HCT116 (cell line): ENCODE measurements around the gene DNAJB1. TPM values are rescaled to one million over a fixed set of nuclear protein-coding genes. Genes with fewer than 3 reads are reported as not detected.

Experiments used
- ATAC-seq: fragments of 200-7000 bp; cut with Tn5 transposase; 2 replicates; pipeline ENCODE4 v1.9.1; 2020; ENCODE audit warnings: mild to moderate bottlenecking, moderate library complexity
- BruUV-seq: library from RNA; stranded (reverse); fragments of 400-500 nt; replicated peaks from 2 replicates; lab custom pipeline; 2021; lab: Mats Ljungman, UMichigan
- CTCF ChIA-PET: fragments of 300-600 bp; sonication (Branson Sonifier 250); formaldehyde crosslinking; loops from one replicate; lab custom pipeline; 2021; ENCODE audit warnings: antibody characterized with exemption; lab: Charles Lee
- POLR2A ChIA-PET: fragments of 300-600, 350-600 bp; sonication (Branson Sonifier 250); formaldehyde crosslinking; loops from one replicate; lab custom pipeline; 2021; ENCODE audit warnings: antibody characterized with exemption; lab: Charles Lee
- RAD21 ChIA-PET, 2 experiments: fragments of 300-600 bp; sonication (Branson Sonifier 250); formaldehyde crosslinking; loops; one replicate each; lab custom pipeline; 2023; ENCODE audit warnings: low total read pairs in 2 of 2; ENCODE audit not compliant: uncharacterized antibody in 2 of 2, unreplicated experiment in 2 of 2, low non-redundant PET in 1 of 2; lab: Charles Lee
- DNase-seq: peaks from one replicate; pipeline ENCODE4 v3.0.0-alpha.2; 2010; ENCODE audit warnings: low read depth, low spot score
- H2AFZ ChIP-seq: fragments of 200-600 bp; shearing (Covaris generic), sonication (generic); 2 replicates; pipeline ENCODE4 v1.6.1; 2017; ENCODE audit warnings: low read depth, mixed run types, mixed read lengths, antibody characterized with exemption, low read length; ENCODE audit not compliant: poor library complexity, severe bottlenecking
- H3K27ac ChIP-seq: 2 replicates; pipeline ENCODE4 v1.5.1; 2012; ENCODE audit warnings: low read depth, low read length
- H3K27me3 ChIP-seq: fragments of 200-600 bp; sonication (generic); 2 replicates; pipeline ENCODE4 v1.6.1; 2016; ENCODE audit warnings: mixed run types, low read length, mixed read lengths; ENCODE audit not compliant: insufficient read depth
- H3K36me3 ChIP-seq, 2 experiments: fragments of 200-500 bp in 1 of 2; fragments of 200-600 bp in 1 of 2; sonication (Bioruptor generic) in 1 of 2; sonication (generic) in 1 of 2; 2 replicates each; pipeline versions ENCODE4 v1.5.1 to v1.6.1; 2014 to 2016; ENCODE audit warnings: low read length in 2 of 2, inconsistent platforms in 1 of 2, mixed read lengths in 1 of 2, mixed run types in 1 of 2; ENCODE audit not compliant: insufficient read depth in 2 of 2, control insufficient read depth in 1 of 2
- H3K4me1 ChIP-seq, 2 experiments: fragments of 200-600 bp in 1 of 2; sonication (generic) in 1 of 2; 2 replicates each; pipeline versions ENCODE4 v1.5.1 to v1.6.1; 2012 to 2017; ENCODE audit warnings: low read length in 2 of 2, inconsistent platforms in 1 of 2, mild to moderate bottlenecking in 1 of 2, mixed read lengths in 1 of 2, mixed run types in 1 of 2, moderate library complexity in 1 of 2; ENCODE audit not compliant: insufficient read depth in 2 of 2, control insufficient read depth in 1 of 2
- H3K4me2 ChIP-seq: fragments of 200-600 bp; sonication (generic); 2 replicates; pipeline ENCODE4 v1.6.1; 2017; ENCODE audit warnings: mixed run types, low read length, mixed read lengths
- H3K4me3 ChIP-seq, 2 experiments: fragments of 200-600 bp in 1 of 2; sonication (generic) in 1 of 2; replicated peaks in 1 of 2; 2 replicates each; pipeline ENCODE4 v1.5.1; 2011 to 2016; ENCODE audit warnings: low read length in 2 of 2, control low read depth in 1 of 2, low read depth in 1 of 2, mild to moderate bottlenecking in 1 of 2, mixed read lengths in 1 of 2, mixed run types in 1 of 2
- H3K79me2 ChIP-seq: fragments of 200-600 bp; sonication (generic); 2 replicates; pipeline ENCODE4 v1.6.1; 2017; ENCODE audit warnings: mild to moderate bottlenecking, mixed run types, low read length, moderate library complexity, mixed read lengths; ENCODE audit not compliant: insufficient read depth
- H3K9ac ChIP-seq: fragments of 200-600 bp; sonication (generic); 2 replicates; pipeline ENCODE4 v1.6.1; 2016; ENCODE audit warnings: low read length, mixed read lengths
- H3K9me2 ChIP-seq: fragments of 200-600 bp; sonication (generic), shearing (Covaris generic); 2 replicates; pipeline ENCODE4 v1.6.1; 2017; ENCODE audit warnings: mixed run types, mild to moderate bottlenecking, moderate library complexity; ENCODE audit not compliant: insufficient read depth
- H3K9me3 ChIP-seq, 2 experiments: fragments of 200-500 bp in 1 of 2; fragments of 200-600 bp in 1 of 2; sonication (Bioruptor generic) in 1 of 2; sonication (generic) in 1 of 2; 2 replicates each; pipeline ENCODE4 v1.6.1; 2014 to 2017; ENCODE audit warnings: low read length in 2 of 2, mixed read lengths in 2 of 2, inconsistent platforms in 1 of 2, low read depth in 1 of 2, mild to moderate bottlenecking in 1 of 2, mixed run types in 1 of 2, moderate library complexity in 1 of 2; ENCODE audit not compliant: control insufficient read depth in 1 of 2, insufficient read depth in 1 of 2
- H4K20me1 ChIP-seq: fragments of 200-600 bp; sonication (generic), shearing (Covaris generic); 2 replicates; pipeline ENCODE4 v1.6.1; 2017; ENCODE audit warnings: mixed run types, mild to moderate bottlenecking, moderate library complexity; ENCODE audit not compliant: insufficient read depth
- POLR2A ChIP-seq: IDR thresholded peaks from 2 replicates; pipeline ENCODE4 v1.7.0; 2011; ENCODE audit warnings: borderline replicate concordance; ENCODE audit not compliant: insufficient read depth, insufficient read length; ENCODE audit errors: extremely low read depth
- POLR2AphosphoS5 ChIP-seq: IDR thresholded peaks from 2 replicates; pipeline ENCODE4 v1.6.1; 2011; ENCODE audit warnings: mild to moderate bottlenecking, low read depth, low read length, moderate library complexity
- TCF7L2 ChIP-seq: IDR thresholded peaks from 2 replicates; pipeline ENCODE4 v1.7.0; 2011; ENCODE audit warnings: borderline replicate concordance, inconsistent platforms; ENCODE audit not compliant: insufficient read depth, insufficient read length; ENCODE audit errors: extremely low read depth
- ZNF274 ChIP-seq: fragments of 200-500 bp; sonication (Bioruptor generic); IDR thresholded peaks from 2 replicates; pipeline ENCODE4 v1.6.1; 2014; ENCODE audit warnings: mild to moderate bottlenecking, low read depth, low read length, inconsistent platforms
- intact Hi-C: fragments of 100-400 bp; cut with micrococcal nuclease; formaldehyde crosslinking; loops from 2 replicates; pipeline ENCODE4 v1.10.0; 2022
- total RNA-seq: library from RNA; stranded (reverse); gene quantifications from one replicate; pipeline ENCODE4 v1.2.1, GENCODE V29; 2021; ENCODE audit not compliant: unreplicated experiment

DNAJB1 gene
- total RNA-seq, 1 experiment from 2014 or later, result 175 TPM

DNA sequence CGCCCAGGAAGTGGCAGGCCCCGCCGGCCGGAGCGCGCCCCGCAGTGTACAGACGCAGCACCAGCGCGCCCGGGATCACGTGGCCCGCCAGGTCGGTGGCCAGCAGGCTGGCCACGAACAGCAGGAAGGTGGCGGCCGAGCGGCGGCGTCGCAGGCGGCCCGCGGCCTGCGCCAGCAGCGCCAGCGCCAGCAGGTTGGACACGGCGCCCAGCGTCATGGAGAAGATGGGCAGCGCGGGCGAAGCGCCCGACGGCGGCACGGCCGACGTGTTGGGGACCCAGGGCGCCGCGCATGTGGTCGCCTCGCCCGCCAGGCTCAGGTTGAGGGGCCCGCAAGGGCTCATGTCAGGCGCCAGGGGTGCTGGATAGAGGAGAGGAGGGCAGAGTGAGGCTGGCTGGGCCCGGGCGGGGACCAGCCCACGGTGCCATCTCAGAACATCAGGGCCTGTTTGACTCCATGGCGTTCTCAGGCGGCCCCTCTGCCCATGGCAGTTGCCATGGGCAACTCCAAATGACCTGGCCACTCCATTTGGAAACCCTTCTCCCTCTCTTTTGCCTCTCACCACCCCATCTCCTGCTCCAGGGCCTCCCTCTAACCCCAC, 44.1 kb downstream of the DNAJB1 start:
- no peaks in the 10 kb centered on the region for H3K9me2 ChIP-seq
- TF ChIP-seq POLR2A (no peak), ZNF274 (no peak)
- TF ChIP-seq, all 23 proteins: peak for 0
- H3K9me3 ChIP-seq, result no peaks in the 10 kb centered on the region
- H3K4me1 ChIP-seq, result peaks cover 22 to 39% of the 10 kb centered on the region in 2 experiments; a peak in 3 of 4 replicates
- DNase-seq, result no peak
- intact Hi-C loops, result loop anchor here (5.0 kb wide), 1 partner anchor 337 kb away; the partner anchor contains the start of gene ASF1B
- no peaks in the 10 kb centered on the region for H3K27me3 ChIP-seq
- H3K4me2 ChIP-seq, result no peak overlapping the region
- RAD21 ChIA-PET, result no interaction called here
- CTCF ChIA-PET, result no interaction called here
- no peak overlapping the region for H3K9ac ChIP-seq
- H3K79me2 ChIP-seq, result no peaks in the 10 kb centered on the region; the same call in 1 of the 2 replicates
- no peaks in the 10 kb centered on the region for H4K20me1 ChIP-seq
- no peak overlapping the region for H3K27ac ChIP-seq
- no peak overlapping the region for H3K4me3 ChIP-seq
- H2AFZ ChIP-seq, result no peak overlapping the region
- POLR2A ChIA-PET, result no interaction called here
- H3K36me3 ChIP-seq, result peaks cover 9 to 10% of the 10 kb centered on the region in 2 experiments; a peak in 3 of 4 replicates
- no peak for ATAC-seq
- BruUV-seq, result no TSS peak

DNA sequence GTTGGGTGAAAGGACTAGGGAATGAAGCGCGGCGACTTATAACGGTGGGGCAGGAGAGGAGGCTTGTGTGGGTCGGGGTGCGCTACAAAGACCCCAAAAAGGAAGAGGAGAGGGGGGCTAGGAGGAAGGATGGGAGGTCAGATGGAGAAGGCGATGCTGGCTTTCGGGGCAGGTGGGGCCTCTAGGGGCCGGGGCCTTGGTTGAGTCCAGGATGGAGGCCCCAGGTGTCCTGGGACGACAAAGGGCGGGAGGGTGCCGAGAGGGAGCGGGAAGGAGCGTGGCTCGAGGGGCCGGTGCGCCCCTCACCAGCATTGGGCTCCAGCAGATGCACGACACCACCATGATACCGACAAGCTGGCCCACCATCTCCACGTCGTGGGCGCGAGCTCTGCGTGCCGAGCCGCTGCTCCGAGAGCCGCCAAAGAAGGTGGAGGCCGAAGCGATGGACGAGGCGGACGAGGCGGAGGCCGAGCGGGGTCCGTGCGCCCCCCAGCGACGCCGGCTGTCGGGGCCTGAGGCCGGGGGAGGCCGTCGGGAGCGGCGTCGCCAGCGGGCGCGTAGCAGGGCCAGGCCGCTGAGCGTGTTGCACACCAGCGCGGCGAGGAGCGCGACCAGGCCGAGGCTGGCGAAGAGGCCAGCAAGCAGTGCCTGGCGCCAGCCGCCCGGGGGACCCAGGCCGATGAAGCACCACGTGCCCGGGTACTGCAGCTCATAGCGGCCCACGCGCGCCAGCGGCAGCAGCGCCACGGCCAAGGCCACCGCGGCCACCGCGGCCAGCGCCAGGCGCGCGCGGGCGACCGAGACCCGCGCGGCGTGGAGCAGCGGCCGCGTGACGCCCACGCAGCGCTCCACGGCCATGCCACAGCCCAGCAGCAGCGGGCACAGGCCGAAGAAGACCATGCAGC, 44.9 kb downstream of the DNAJB1 start:
- no peak overlapping the region for H3K27ac ChIP-seq
- no peaks in the 10 kb centered on the region for H3K27me3 ChIP-seq
- no peak overlapping the region for H3K4me2 ChIP-seq
- H3K4me1 ChIP-seq, result peaks cover 22 to 39% of the 10 kb centered on the region in 2 experiments; a peak in 3 of 4 replicates
- DNase-seq (no peak), ATAC-seq (no peak)
- H3K9ac ChIP-seq, result no peak overlapping the region
- H4K20me1 ChIP-seq, result no peaks in the 10 kb centered on the region
- TF ChIP-seq TCF7L2 (no peak), POLR2AphosphoS5 (0 out of 2 replicates have a peak, but pooled peaks have one; percentile 9)
- H3K36me3 ChIP-seq, result peaks cover 3 to 5% of the 10 kb centered on the region in 2 experiments; a peak in 2 of 4 replicates
- no TSS peak for BruUV-seq
- intact Hi-C loops, result loop anchor here (5.0 kb wide), 1 partner anchor 336 kb away; the partner anchor contains the start of gene ASF1B
- RAD21 ChIA-PET, result no interaction called here
- no peaks in the 10 kb centered on the region for H3K9me3 ChIP-seq
- H3K9me2 ChIP-seq, result no peaks in the 10 kb centered on the region
- POLR2A ChIA-PET, result no interaction called here
- H3K79me2 ChIP-seq, result no peaks in the 10 kb centered on the region
- no peak overlapping the region for H3K4me3 ChIP-seq
- H2AFZ ChIP-seq, result no peak overlapping the region
- CTCF ChIA-PET, result interaction anchor here (0.6 to 1.1 kb wide), 2 partner anchors 14 to 337 kb away, joined by 3 to 4 read pairs; partner anchors contain the start of gene ASF1B
